SW 1271 (cell line): ENCODE data around the gene PSMC3IP.
"Not testable (repeated sequence)": the region's sequence is repeated elsewhere in the genome, so short reads cannot be mapped to it uniquely, and the experiment has no call there.

ENCODE experiments used
- DNase-seq, 2 experiments: peaks; one replicate each; lab custom pipeline; 2025; lab: John Stamatoyannopoulos, UW

PSMC3IP gene

GRCh38 chr17:42561897-42562387 lies 15.6 kb downstream of the PSMC3IP start, which contains the start of gene COASY:
Gene COASY, plus strand, starts transcription at chr17:42562148. Its CDS starts 475 bp downstream, at chr17:42562623.
- DNase-seq = peak; percentile 90 to 94

GRCh38 chr17:42560246-42560645 lies 17.3 kb downstream of the PSMC3IP start:
- no peak for DNase-seq

DNA sequence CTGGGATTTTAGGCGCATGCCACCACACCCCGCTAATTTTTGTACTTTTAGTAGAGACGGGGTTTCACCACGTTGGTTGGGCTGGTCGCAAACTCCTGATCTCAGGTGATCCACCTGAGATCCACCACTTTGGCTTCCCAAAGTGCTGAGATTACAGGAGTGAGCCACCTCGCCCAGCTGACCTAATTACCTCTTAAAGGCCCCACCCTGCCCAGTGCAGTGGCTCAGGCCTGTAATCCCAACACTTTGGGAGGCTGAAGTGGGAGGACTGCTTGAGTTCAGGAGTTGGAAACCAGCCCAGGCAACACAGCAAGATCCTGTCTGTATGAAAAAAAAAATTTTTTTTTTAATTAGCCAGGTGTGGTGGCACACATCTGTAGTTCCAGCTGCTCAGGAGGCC lies 18.5 kb downstream of the PSMC3IP start:
- DNase-seq = no peak

DNA sequence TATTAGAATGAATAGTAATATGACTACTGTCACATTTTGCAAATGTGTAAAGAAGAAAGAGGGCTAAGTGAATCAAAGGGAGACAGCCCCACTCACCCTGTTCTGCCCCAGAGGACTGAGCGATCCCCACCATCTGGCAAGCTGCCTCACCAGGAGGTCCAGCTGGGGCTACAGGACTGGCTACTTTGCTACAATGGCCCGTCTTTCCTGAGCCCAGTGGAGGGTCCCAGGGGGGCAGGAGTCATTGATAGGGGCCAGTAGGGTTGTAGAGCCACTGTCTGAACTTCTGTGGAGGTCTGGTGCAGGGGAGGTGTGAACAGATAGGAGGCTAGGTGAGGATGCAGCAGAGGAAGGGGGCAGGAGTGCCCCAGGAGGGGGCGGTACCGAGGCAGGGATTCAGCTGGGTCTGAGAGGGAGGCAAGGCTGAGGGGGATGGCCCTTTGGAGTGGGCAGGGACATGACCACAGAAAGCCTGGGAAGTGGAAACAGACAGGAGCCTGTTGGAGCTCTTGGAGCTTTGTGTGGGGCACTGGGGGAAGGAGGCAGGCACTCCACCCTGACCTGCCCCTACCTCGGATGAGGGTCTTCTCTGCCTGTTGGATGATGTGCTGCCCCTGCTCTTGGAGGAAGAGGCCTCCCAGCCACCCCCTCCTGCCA lies 21.4 kb downstream of the PSMC3IP start:
- peak in 1 of 2 experiments; percentile 20 for DNase-seq

- DNase-seq = no peak
Measured at GRCh38 chr17:42555122-42555622, 22.4 kb downstream of the PSMC3IP start.

DNA sequence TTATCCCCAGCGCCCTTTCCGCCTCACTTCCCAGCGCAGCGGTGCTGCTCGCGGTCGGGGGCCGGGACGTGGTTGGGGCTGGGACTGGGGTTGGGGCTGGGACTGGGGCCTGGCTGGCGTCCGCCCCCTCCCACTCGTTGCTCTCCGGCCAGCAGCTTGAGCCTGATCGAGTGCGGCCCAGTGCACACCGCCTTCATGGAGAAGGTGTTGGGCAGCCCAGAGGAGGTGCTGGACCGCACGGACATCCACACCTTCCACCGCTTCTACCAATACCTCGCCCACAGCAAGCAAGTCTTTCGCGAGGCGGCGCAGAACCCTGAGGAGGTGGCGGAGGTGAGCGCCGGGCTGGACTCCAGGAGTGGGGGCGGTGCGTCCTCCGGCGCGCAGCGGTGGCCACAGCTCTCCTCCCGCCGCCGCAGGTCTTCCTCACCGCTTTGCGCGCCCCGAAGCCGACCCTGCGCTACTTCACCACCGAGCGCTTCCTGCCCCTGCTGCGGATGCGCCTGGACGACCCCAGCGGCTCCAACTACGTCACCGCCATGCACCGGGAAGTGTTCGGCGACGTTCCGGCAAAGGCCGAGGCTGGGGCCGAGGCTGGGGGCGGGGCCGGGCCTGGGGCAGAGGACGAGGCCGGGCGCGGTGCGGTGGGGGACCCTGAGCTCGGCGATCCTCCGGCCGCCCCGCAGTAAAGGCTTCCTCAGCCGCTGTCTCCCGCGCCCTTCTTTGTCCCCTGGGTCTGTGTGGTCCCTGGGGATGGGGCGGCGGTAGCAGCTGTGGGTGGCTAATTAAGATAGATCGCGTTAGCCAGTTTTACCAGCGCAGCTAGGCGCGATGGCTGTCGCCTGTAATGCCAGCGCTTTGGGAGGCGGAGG lies 23.0 kb downstream of the PSMC3IP start:
- DNase-seq = peak; percentile 46 to 77

DNA sequence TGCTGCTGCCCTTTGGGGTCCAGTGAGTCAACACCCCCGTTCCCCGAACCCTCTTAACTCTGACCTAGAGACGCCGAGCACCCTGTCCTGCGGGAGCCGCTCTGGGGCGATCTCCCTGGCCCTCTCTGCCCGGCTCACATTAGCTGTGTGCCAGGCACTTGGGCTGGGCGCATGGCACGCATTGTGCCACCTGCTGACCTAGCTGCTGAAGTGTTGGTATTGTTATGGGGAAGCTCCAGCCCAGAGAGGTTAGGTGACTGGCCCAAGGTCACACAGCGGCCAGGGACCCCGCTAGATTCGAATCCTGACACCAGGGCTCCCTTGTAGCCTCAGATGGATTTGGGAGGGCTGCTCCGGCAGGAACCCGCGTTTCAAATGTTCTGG lies 23.7 kb downstream of the PSMC3IP start:
- DNase-seq = peak in 1 of 2 experiments; percentile 25

DNA sequence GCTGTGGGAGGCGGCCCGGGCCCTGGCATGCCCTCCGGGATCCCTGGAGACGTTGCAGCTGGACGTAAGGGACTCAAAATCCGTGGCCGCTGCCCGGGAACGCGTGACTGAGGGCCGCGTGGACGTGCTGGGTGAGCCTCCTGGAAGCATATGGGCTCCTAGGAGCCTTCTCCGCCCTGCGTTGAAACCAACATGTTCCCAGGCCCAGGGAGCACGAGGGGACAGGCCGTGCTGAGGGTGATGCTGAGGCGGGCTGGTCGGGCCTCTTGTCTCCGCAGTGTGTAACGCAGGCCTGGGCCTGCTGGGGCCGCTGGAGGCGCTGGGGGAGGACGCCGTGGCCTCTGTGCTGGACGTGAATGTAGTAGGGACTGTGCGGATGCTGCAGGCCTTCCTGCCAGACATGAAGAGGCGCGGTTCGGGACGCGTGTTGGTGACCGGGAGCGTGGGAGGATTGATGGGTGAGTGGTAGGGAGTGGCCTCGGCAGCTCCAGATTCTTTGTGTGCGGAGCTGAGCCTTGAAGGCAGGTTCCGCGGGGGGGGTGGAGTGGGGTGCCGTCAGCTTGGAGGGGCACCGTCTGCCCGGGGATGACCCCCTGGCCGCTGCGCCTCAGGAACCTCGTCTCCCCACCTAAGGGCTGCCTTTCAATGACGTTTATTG lies 24.2 kb downstream of the PSMC3IP start:
- DNase-seq = peak in 1 of 2 experiments; percentile 41

- not testable (repeated sequence) for DNase-seq
Measured at GRCh38 chr17:42552736-42553135, 24.8 kb downstream of the PSMC3IP start, which contains the start of gene HSD17B1. Gene HSD17B1, plus strand, starts transcription at chr17:42552923. Its CDS starts 11 bp downstream, at chr17:42552934.

DNA sequence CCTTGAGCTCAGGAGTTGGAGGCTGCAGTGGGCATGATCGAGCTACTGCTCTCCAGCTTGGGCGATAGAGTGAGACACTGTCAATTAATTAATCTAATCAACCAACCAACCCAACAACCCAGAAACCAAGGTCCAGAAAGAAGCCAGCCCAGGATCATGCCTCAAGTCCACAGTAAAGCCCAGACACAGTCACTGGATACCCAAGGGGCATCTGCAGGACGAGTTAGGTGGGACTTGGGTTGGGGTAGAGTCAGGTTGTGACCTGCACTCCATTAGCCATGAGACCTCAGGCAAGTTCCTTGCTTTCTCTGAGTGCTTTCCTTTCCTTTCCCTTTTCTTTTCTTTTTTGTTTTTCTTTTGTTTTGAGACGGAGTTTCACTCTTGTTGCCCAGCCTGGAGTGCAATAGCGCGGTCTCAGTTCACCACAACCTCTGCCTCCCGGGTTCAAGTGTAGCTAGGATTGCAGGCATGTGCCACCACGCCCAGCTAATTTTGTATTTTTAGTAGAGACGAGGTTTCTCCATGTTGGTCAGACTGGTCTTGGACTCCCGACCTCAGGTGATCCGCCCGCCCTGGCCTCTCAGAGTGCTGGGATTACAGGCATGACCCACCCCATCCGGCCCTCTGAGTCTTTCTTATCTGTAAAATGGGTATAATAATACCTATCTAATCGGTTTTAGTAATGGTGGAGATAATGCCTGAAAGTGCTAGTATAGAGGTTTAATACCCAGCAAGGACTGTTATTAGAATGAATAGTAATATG lies 28.4 kb downstream of the PSMC3IP start:
- no peak for DNase-seq

- peak; percentile 35 to 38 for DNase-seq
Measured at GRCh38 chr17:42548070-42548837, 29.3 kb downstream of the PSMC3IP start.

- DNase-seq = no peak
Measured at GRCh38 chr17:42547698-42548069, 29.8 kb downstream of the PSMC3IP start.

- DNase-seq = no peak
Measured at GRCh38 chr17:42547001-42547461, 30.5 kb downstream of the PSMC3IP start.

- DNase-seq = not testable (repeated sequence)
Measured at GRCh38 chr17:42545755-42546505, 31.6 kb downstream of the PSMC3IP start.

DNA sequence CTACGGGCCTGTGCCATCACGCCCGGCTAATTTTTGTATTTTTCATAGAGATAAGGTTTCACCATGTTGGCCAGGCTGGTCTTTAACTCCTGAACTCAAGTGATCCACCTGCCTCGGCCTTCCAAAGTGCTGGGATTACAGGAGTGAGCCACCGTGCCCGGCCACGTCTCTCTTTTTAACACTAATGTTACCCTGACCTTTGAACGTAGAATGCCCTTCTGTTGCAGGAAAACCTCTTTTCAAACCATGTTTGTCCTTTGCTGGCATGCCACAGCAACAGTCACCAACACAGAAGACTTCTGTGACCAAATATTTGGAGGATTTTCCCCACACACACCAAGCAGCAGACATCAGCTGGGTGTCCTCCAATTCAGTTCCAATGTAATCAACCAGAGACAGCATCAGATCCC lies 32.6 kb downstream of the PSMC3IP start:
- no peak for DNase-seq

DNA sequence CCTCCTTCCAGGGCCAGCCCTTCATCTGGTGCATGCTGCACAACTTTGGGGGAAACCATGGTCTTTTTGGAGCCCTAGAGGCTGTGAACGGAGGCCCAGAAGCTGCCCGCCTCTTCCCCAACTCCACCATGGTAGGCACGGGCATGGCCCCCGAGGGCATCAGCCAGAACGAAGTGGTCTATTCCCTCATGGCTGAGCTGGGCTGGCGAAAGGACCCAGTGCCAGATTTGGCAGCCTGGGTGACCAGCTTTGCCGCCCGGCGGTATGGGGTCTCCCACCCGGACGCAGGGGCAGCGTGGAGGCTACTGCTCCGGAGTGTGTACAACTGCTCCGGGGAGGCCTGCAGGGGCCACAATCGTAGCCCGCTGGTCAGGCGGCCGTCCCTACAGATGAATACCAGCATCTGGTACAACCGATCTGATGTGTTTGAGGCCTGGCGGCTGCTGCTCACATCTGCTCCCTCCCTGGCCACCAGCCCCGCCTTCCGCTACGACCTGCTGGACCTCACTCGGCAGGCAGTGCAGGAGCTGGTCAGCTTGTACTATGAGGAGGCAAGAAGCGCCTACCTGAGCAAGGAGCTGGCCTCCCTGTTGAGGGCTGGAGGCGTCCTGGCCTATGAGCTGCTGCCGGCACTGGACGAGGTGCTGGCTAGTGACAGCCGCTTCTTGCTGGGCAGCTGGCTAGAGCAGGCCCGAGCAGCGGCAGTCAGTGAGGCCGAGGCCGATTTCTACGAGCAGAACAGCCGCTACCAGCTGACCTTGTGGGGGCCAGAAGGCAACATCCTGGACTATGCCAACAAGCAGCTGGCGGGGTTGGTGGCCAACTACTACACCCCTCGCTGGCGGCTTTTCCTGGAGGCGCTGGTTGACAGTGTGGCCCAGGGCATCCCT lies 34.1 kb downstream of the PSMC3IP start:
- DNase-seq = no peak

- no peak for DNase-seq
Measured at GRCh38 chr17:42541041-42541833, 36.3 kb downstream of the PSMC3IP start.

DNA sequence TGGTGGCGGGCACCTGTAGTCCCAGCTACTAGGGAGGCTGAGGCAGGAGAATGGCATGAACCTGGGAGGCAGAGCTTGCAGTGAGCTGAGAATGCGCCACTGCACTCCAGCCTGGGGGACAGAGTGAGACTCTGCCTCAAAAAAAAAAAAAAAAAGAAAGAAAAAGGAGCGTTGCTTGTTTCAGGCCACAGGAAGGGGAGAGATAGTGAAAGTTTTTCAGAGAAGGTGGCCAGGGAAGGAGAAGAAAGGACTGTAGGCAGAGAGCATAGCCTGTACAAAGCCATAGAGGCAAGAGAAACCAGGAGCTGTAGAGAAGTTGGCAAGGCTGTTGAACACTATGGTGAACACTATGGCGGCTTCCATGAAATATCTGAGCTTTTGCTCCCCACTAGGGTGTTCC lies 37.0 kb downstream of the PSMC3IP start:
- not testable (repeated sequence) for DNase-seq
